ENCODE measurements around the gene GRXCR1. TPM values are rescaled to one million over a fixed set of nuclear protein-coding genes. Genes with fewer than 3 reads are reported as not detected.

GRXCR1 gene
- not detected in 3 replicates for total RNA-seq (2021)
- Bru-seq, nascent RNA, result percentile 0 among the genes with signal in this experiment
- long read RNA-seq, experiment 1, result 0 reads
- long read RNA-seq, experiment 2, result 0 reads
- long read RNA-seq, experiment 3, result 0 reads

GRCh38 chr4:42892413-42892812, at the start of gene GRXCR1:
GRXCR1 (plus strand) TSS chr4:42892713; CDS start chr4:42893267, 554 bp downstream.
- Mint-ChIP-seq H3K27me3 (ENCODE audit: low read depth) (no peaks in the 10 kb centered on the region; the same call in 1 of the 2 replicates), H3K9me3 (no peaks in the 10 kb centered on the region), H3K27ac (no peak within 1 kb of the TSS), H3K4me1 (no peaks in the 10 kb centered on the region), H3K4me3 (no peak within 1 kb of the TSS), H3K36me3 (no peaks in the 10 kb centered on the region)
- ATAC-seq, result no peak
- ChIA-PET POLR2A (no interaction called here), CTCF (no interaction called here)
- no peak for DNase-seq (ENCODE audit: low spot score)
- no peak for TF ChIP-seq ZBTB21 (CRISPR knock-in tag; IDR thresholded peaks at IDR 0.05; ENCODE audit: borderline replicate concordance)
- no peak for TF ChIP-seq ESRRA (CRISPR knock-in tag; IDR thresholded peaks at IDR 0.05; ENCODE audit: borderline replicate concordance)
- no peak for TF ChIP-seq MLX (CRISPR knock-in tag; IDR thresholded peaks at IDR 0.05)
- TF ChIP-seq ATF1 (CRISPR knock-in tag; IDR thresholded peaks at IDR 0.05), result no peak
- TF ChIP-seq ZNF317 (CRISPR knock-in tag; IDR thresholded peaks at IDR 0.05; ENCODE audit: borderline replicate concordance, low read depth), result no peak
- TF ChIP-seq PRRX2 (CRISPR knock-in tag; IDR thresholded peaks at IDR 0.05), result no peak
- no peak for TF ChIP-seq TEAD4 (CRISPR knock-in tag; IDR thresholded peaks at IDR 0.05)
- TF ChIP-seq CREM (CRISPR knock-in tag; IDR thresholded peaks at IDR 0.05), result no peak
- TF ChIP-seq, protein P1, sequence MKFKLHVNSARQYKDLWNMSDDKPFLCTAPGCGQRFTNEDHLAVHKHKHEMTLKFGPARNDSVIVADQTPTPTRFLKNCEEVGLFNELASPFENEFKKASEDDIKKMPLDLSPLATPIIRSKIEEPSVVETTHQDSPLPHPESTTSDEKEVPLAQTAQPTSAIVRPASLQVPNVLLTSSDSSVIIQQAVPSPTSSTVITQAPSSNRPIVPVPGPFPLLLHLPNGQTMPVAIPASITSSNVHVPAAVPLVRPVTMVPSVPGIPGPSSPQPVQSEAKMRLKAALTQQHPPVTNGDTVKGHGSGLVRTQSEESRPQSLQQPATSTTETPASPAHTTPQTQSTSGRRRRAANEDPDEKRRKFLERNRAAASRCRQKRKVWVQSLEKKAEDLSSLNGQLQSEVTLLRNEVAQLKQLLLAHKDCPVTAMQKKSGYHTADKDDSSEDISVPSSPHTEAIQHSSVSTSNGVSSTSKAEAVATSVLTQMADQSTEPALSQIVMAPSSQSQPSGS (CRISPR knock-in tag; IDR thresholded peaks at IDR 0.05; ENCODE audit: borderline replicate concordance, low read depth), result no peak
- no peak for TF ChIP-seq NR3C1 (CRISPR knock-in tag; conservative IDR thresholded peaks at IDR 0.05; ENCODE audit: low read depth)
- no peak for TF ChIP-seq TEAD1 (CRISPR knock-in tag; IDR thresholded peaks at IDR 0.05)
- TF ChIP-seq ZNF423 (CRISPR knock-in tag; IDR thresholded peaks at IDR 0.05), result no peak
- TF ChIP-seq ARID4B (CRISPR knock-in tag; IDR thresholded peaks at IDR 0.05; ENCODE audit: borderline replicate concordance), result no peak
- no peak for TF ChIP-seq JAZF1 (CRISPR knock-in tag; IDR thresholded peaks at IDR 0.05)
- TF ChIP-seq ZNF263 (CRISPR knock-in tag; IDR thresholded peaks at IDR 0.05; ENCODE audit: low read depth), result no peak
- TF ChIP-seq MYBL2 (CRISPR knock-in tag; IDR thresholded peaks at IDR 0.05), result no peak
- TF ChIP-seq CDX4 (CRISPR knock-in tag; IDR thresholded peaks at IDR 0.05; ENCODE audit: borderline replicate concordance), result no peak
- no peak for TF ChIP-seq TP53 (CRISPR knock-in tag; IDR thresholded peaks at IDR 0.05)
- TF ChIP-seq, protein P2, sequence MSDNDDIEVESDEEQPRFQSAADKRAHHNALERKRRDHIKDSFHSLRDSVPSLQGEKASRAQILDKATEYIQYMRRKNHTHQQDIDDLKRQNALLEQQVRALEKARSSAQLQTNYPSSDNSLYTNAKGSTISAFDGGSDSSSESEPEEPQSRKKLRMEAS (CRISPR knock-in tag; IDR thresholded peaks at IDR 0.05), result no peak

DNA sequence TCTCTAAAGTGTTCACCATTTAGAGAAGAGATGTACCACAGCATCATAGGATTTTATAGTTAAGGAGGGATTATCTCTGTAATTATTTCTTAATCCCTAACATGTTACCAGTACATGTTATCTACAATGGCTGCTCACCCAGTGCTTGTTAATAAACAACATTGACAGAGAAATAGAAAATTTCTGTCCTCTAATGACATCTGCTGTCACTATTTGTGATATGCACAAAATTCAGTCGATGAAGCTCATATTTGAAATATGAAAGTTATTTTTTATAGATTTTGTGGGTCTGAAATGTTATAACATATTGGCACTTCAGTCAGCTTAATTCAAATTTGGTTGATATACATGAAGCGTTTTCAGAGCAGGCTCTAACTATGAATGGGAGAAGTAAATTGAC, 48.8 kb upstream of the GRXCR1 start:
- ATAC-seq (no peak), DNase-seq (ENCODE audit: low spot score) (no peak)
- Mint-ChIP-seq H3K27ac (no peak overlapping the region), H3K4me1 (no peaks in the 10 kb centered on the region), H3K36me3 (no peaks in the 10 kb centered on the region), H3K9me3 (peaks cover 10% of the 10 kb centered on the region; the same call in 1 of the 2 replicates), H3K27me3 (ENCODE audit: low read depth) (no peaks in the 10 kb centered on the region), H3K4me3 (no peak overlapping the region)
- POLR2A ChIA-PET, result interaction anchor here (0.5 kb wide), 1 partner anchor 38 kb away, joined by 3 read pairs; no protein-coding TSS in a partner anchor
- CTCF ChIA-PET, result interaction anchor here (1.4 kb wide), 1 partner anchor 275 kb away, joined by 3 read pairs; no protein-coding TSS in a partner anchor
- TF ChIP-seq ZBTB43 (CRISPR knock-in tag; IDR thresholded peaks at IDR 0.05) (no peak), JAZF1 (CRISPR knock-in tag; IDR thresholded peaks at IDR 0.05) (no peak), SMAD3 (CRISPR knock-in tag; IDR thresholded peaks at IDR 0.05; ENCODE audit: borderline replicate concordance) (no peak), ZBTB21 (CRISPR knock-in tag; IDR thresholded peaks at IDR 0.05; ENCODE audit: borderline replicate concordance) (no peak), E2F1 (CRISPR knock-in tag; IDR thresholded peaks at IDR 0.05) (no peak), ZNF317 (CRISPR knock-in tag; IDR thresholded peaks at IDR 0.05; ENCODE audit: borderline replicate concordance, low read depth) (no peak), E2F4 (CRISPR knock-in tag; IDR thresholded peaks at IDR 0.05; ENCODE audit: borderline replicate concordance, low read depth) (no peak), MXD4 (CRISPR knock-in tag; IDR thresholded peaks at IDR 0.05; ENCODE audit: borderline replicate concordance) (no peak)
